GM12892 (cell line): Measurements from ENCODE around the gene PAFAH2.

Experiments used
- POLR2A ChIP-seq: IDR thresholded peaks from 2 replicates; pipeline ENCODE4 v1.6.1; 2011; ENCODE audit warnings: low read depth, low read length, control low read depth
- POLR2AphosphoS5 ChIP-seq: IDR thresholded peaks from 2 replicates; pipeline ENCODE4 v1.6.1; 2011; ENCODE audit warnings: low read depth, low read length, control low read depth
- TAF1 ChIP-seq: IDR thresholded peaks from 2 replicates; pipeline ENCODE4 v1.6.1; 2011; ENCODE audit warnings: low read depth, mild to moderate bottlenecking, control low read depth, low read length, borderline replicate concordance

GRCh38 chr1:25929016-25929415 lies 68.8 kb downstream of the PAFAH2 start:
- TF ChIP-seq POLR2A (no peak), POLR2AphosphoS5 (no peak), TAF1 (no peak)
